GM18951 (cell line): ENCODE measurements around the gene OBP2A.
"Not testable (repeated sequence)": the region's sequence is repeated elsewhere in the genome, so short reads cannot be mapped to it uniquely, and the experiment has no call there.

Source experiments
- POLR2A ChIP-seq: IDR thresholded peaks from 4 replicates; pipeline ENCODE4 v1.6.1; 2011; ENCODE audit warnings: mild to moderate bottlenecking; ENCODE audit not compliant: insufficient read length, insufficient read depth; ENCODE audit errors: extremely low read depth
- in situ Hi-C: fragments of 300-500 bp; cut with MboI; formaldehyde crosslinking; loops from one replicate; pipeline ENCODE4 v1.12.0; 2022; ENCODE audit warnings: low sequenced_read_pairs, mixed read lengths, inconsistent platforms; ENCODE audit not compliant: unreplicated experiment

The OBP2A gene

DNA sequence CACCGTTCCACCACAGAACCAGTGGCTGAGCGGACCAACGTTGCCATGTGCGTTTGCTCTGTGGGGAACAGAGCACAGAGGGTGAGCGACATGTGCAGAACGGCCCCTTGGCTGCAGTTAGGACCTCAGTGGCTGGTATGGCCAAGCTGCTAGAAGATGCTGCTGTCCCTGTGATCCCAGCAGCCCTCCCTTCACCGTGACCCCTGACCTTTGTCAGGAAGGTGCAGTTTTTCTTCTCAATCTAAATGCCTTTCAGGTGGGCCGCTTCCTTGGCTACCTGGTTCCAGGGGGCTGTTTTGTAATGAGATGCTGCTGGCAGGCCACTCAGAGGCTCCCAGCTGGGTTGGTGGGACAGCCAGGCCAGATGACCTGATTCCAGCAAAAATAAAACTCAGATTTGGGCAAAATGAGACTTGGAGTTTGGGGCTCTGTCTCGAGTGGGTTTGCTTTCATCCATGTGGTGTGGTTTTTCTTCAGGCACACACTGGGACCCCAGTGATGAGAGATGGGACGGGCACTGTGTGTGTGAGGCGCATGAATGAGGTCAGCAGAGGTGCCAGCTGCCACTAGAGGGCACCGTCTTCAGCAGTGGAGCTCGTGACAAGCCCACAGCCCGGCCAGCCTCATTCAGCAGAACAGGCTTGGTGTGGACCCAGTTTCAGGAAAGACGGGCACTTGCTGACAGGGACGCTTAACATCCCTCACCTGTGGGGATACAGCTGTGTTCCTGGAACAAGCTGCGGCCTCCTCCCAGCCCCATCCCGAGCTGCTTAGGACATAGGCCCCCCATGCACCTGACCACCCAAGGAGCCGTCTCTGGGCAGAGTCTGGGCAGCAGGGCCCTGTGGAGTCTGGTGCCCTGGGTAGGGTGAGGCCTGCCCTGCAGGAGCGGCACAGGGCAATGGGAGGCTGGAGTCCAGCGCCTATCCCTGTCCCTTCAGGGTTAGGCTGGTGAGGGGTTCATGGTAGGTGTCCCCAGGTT, 41.4 kb upstream of the OBP2A start:
- TF ChIP-seq POLR2A = no peak
- in situ Hi-C loops = no loop called here

DNA sequence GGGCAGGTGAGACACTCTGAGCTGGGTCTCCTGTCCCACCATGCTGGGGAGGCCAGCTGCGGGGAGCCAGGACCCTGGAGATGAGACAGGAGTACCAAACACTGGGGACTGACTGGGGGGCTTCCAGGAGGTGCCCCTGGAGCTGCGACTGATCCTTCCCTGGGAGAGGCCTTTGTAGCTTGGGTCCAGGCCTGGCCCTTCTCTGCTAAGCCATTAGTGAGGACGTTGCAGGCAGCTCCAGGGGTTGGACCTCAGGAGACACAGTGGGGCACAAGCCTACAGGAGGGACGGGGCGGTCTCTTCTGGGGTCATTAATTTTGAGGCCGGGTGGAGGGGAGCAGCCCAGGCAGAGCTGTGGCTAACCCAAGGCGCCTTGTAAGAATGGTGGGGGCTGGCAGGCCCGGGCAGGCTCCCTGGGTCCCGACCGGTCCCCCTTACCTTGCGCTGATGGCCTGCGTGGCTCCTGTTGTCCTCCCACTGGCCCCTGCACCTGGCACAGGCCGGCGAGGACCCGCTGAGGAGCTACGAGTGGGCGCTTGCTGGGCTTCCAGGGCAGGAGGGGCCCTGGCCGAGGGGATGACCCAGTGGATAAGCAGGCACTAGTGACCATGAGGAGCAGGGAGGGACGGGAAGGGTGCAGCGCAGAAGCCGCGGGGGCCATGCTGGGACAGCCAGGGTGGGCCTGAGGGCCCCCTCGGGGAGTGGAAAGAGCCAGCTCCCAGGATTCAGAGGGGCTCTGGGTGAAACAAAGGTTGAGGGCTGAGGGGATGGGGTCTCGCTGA, 40.3 kb upstream of the OBP2A start:
- in situ Hi-C loops = no loop called here
- TF ChIP-seq POLR2A = no peak

DNA sequence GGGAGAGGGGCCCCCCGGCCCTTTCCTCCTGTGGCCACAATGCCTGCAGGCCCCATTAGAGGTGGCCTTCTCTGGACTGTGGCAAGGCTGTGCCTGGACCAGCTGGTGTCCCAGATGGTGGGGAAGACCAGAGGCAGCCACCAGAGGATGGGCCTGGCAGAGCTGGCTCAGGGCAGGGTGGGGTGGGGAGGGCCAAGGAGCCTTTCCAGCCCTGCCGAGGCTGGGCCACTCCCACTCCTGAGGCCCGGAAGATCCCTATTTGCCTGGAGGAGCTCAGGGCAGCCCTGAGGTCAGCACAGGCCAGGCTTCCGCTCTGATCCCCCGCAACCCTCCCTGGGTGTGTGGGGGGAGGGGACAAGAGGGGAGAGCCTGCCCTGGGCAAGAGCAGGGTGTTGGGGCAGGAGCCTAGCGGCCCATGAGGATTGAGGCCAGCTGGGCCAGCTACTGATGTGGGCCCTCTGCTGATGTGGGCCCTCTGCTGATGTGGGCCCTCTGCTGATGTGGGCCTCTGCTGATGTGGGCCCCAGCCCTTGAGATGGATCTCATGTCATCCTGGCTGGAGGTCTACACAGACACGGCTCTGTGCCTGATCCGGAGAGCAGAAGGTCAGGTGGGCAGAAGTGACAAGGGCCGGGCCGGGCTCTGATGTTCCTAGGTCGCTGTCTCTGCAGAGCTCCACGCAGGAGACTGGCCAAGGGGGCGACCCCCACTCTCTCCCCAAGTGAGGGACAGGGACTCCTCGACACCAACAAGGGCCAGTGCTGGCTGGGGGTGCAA, 39.4 kb upstream of the OBP2A start:
- in situ Hi-C loops = no loop called here
- no peak for TF ChIP-seq POLR2A

- in situ Hi-C loops = no loop called here
- no peak for TF ChIP-seq POLR2A
Measured at GRCh38 chr9:135507104-135508035, 38.6 kb upstream of the OBP2A start.

DNA sequence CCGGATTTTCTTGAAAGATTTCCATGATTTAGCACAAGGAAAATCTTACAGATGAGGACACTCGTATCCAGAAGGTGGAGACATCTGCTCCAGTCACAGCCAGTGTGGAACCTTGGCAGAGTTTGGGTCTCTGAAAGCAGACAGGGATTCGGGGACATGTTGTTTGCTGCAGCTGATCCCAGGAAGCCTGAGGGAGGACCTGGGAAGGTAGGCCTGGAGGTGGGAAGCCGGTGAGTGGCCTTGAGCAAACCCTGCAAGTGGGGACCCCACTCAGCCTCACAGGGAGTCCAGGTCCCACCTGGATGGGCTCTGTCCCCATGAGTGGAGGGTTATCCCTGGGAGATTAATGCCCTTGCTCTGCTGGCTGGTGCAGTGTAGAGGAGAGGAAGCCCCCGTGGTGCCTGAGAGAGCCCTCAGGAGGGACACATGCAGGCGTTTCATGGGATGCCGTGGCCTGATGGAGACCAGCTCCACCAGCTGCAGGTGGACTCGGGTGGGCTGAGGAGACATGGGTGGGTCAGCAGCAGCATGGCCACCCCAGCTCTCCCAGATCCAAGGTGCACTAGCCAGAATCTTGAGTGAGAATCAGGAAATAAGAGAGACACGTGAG, 37.6 kb upstream of the OBP2A start:
- no peak for TF ChIP-seq POLR2A
- in situ Hi-C loops = no loop called here

DNA sequence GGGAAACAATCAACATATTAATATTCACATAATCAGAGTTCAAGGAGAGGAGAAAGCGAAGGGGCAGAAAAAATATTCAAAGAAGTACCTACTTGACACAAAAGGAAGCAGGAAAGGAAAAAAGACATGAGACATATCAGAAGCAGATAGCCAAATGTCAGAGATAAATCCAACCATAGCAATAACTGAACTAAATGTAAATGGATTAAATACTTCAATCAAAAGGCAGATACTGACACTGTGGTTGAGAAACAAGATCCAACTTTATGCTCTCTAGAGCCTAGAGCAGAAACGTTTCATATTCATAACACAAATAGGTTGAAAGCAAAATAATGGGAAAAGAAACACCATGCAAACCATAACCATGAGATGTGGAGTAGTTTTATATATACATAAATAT, 36.5 kb upstream of the OBP2A start:
- in situ Hi-C loops = no loop called here
- TF ChIP-seq POLR2A = no peak

DNA sequence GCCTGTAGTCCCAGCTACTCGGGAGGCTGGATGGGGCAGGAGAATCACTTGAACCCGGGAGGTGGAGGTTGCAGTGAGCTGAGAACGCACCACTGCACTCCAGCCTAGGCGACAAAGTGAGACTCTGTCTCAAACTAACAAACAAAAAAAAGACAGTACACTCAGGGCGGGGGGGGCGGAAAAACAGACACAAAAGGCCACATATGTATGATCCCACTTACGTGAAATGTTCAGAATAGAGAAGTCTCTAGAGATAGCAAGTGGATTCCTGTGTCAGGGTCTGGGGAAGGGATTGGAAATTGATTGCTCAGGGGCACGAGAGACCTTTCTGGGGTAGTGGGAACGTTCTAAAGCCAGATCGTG, 33.7 kb upstream of the OBP2A start:
- in situ Hi-C loops = no loop called here
- TF ChIP-seq POLR2A = no peak

GRCh38 chr9:135512904-135513303, 33.0 kb upstream of the OBP2A start:
- TF ChIP-seq POLR2A = no peak
- in situ Hi-C loops = no loop called here

- no peak for TF ChIP-seq POLR2A
- in situ Hi-C loops = no loop called here
Measured at GRCh38 chr9:135513351-135513846, 32.5 kb upstream of the OBP2A start.

DNA sequence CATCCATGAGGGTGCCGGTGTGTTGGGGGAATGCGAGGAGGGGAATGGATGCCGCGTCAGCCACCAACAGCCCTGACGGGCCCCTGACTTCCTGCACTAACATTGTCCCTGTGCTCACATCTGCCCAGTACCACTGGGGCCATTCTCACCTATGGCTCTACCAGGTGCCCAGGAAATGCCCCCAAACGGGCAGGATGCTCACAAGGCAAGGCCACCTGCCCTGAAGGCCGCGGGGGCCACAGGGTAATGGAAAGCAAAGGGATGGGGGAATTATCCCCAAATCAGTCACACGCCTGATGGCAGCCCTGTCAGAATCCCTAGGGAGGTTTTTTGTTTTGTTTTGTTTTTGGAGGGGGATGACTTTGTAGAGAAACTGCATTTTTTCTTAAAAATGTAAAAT, 32.0 kb upstream of the OBP2A start:
- in situ Hi-C loops = not testable (repeated sequence)

DNA sequence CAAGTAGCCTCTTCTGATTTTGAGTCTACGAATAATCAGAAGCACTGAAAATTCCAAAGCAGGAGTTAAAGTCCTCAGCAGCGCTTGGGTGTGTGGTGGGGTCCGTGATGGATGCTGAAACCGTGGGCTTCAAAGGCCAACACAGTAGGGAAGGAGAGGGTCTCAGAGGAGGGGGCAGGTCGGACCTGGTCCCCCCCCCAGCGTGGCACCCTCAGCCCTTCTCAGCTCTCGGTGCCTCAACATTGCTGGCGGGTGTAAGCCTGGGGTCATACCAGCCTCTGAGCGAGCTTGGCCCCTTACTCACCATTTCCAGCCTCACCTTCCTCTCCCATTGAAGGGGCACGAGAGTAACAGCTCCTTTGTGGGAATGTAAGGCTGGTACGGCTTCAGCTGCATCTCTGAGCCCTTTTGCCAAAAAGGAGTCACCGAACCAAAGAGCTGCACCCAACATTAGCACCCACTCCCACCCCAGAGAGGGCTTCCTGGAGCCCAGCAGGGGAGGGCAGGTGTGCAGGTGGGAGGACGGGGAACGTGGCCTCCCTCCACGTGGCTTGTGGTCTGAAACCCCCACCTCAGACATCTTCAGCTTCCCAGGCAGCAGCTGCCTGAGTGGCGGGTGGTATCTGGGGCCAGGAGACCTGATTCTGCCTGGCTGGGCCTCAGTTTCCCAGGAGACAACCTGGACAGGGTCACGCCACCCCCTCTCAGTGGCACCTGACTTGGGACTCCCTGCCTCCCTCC, 31.4 kb upstream of the OBP2A start:
- no peak for TF ChIP-seq POLR2A

More for the DNA sequence above, 31.4 kb upstream of the OBP2A start:
- in situ Hi-C loops = no loop called here
